Tibial nerve (tissue), 4 donors: ENCODE measurements around the gene SRGAP2C. TPM values are rescaled to one million over a fixed set of nuclear protein-coding genes. Genes with fewer than 3 reads are reported as not detected.
"Not testable (repeated sequence)": the region's sequence is repeated elsewhere in the genome, so short reads cannot be mapped to it uniquely, and the experiment has no call there.

Source experiments
- DNase-seq, 2 donors: peaks; one replicate each; pipeline ENCODE4 v3.0.0-alpha.2; 2019; ENCODE audit warnings: low spot score in 2 of 2
- H3K27ac ChIP-seq, 4 donors: fragments of 200-600 bp; sonication (generic) in 3 of 4; one replicate each; pipeline ENCODE4 v1.5.1; 2017 to 2019; ENCODE audit warnings: mild to moderate bottlenecking in 1 of 4
- H3K27me3 ChIP-seq, 2 donors: fragments of 200-600 bp; sonication (generic) in 1 of 2; one replicate each; pipeline versions ENCODE4 v1.5.1 to v1.6.0; 2017 to 2019
- H3K36me3 ChIP-seq, 3 donors: fragments of 200-600 bp; sonication (generic); one replicate each; pipeline ENCODE4 v1.5.1; 2018 to 2019
- H3K4me1 ChIP-seq, 4 donors: fragments of 200-600 bp; sonication (generic) in 3 of 4; one replicate each; pipeline ENCODE4 v1.5.1; 2017 to 2019
- H3K4me3 ChIP-seq, 4 donors: fragments of 200-600 bp; sonication (generic) in 3 of 4; one replicate each; pipeline ENCODE4 v1.5.1; 2017 to 2019; ENCODE audit warnings: mild to moderate bottlenecking in 1 of 4, moderate library complexity in 1 of 4
- H3K9me3 ChIP-seq, 4 donors: fragments of 200-600 bp; sonication (generic) in 3 of 4; one replicate each; pipeline ENCODE4 v1.5.1; 2017 to 2019
- EP300 ChIP-seq, 2 donors: sonication (generic); formaldehyde crosslinking; IDR thresholded peaks; one replicate each; pipeline ENCODE4 v1.6.1; 2017; ENCODE audit warnings: antibody characterized with exemption in 2 of 2, mild to moderate bottlenecking in 1 of 2
- POLR2A ChIP-seq, 2 donors: fragments of 450-650 bp; IDR thresholded peaks; one replicate each; pipeline ENCODE4 v1.6.1; 2017; ENCODE audit warnings: antibody characterized with exemption in 2 of 2, mild to moderate bottlenecking in 2 of 2, moderate library complexity in 2 of 2
- WGBS, 2 donors: methylation state at CpG; one replicate each; pipeline ENCODE4 v1.1.5; 2018; 5-methylcytosine and 5-hydroxymethylcytosine counted together
- total RNA-seq, 4 donors: library from RNA; depleted of rRNA; stranded (reverse); fragments of >200 nt; gene quantifications; one replicate each; pipeline ENCODE4 v1.1.0, GENCODE V29; 2016
- TF ChIP-seq, protein P1 (sequence below), 5 experiments: fragments of 200-600 bp in 3 of 5; fragments of 450-650 bp in 2 of 5; sonication (generic) in 3 of 5; IDR thresholded peaks; one replicate each; pipeline ENCODE4 v1.5.1; 2016 to 2019; ENCODE audit warnings: antibody characterized with exemption in 5 of 5, mild to moderate bottlenecking in 3 of 5, moderate library complexity in 2 of 5

The SRGAP2C gene
- total RNA-seq, 4 donors from 2014 or later = 42.0 to 70.4 (median 50.8) TPM

DNA sequence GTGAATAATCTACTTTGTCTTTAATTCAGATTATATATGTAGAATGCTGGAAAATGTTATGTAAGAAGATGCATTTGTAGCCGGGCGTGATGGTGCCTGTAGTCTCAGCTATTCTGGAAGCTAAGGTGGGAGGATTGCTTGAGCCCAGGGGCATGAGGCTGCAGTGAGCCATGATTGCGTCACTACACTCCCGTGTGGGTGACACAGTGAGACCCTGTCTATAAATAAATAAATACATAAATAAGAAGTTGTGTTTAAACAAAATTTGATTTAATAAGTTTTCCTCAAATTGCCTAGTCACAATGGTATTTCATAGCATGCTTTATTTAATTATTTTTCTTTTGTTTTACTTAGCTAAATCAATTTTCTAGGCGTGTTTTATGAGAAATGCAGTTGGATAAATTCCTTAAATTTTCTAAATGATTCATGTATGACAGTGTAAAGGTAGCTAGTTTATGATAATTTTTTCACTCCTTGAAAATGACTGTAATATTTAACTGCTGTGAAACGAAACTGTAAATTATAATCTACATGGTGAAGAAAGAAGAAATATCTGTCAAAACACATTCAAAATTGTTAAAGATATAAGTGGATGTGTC is 232.6 kb downstream of the SRGAP2C start:
- TF ChIP-seq, protein P1, sequence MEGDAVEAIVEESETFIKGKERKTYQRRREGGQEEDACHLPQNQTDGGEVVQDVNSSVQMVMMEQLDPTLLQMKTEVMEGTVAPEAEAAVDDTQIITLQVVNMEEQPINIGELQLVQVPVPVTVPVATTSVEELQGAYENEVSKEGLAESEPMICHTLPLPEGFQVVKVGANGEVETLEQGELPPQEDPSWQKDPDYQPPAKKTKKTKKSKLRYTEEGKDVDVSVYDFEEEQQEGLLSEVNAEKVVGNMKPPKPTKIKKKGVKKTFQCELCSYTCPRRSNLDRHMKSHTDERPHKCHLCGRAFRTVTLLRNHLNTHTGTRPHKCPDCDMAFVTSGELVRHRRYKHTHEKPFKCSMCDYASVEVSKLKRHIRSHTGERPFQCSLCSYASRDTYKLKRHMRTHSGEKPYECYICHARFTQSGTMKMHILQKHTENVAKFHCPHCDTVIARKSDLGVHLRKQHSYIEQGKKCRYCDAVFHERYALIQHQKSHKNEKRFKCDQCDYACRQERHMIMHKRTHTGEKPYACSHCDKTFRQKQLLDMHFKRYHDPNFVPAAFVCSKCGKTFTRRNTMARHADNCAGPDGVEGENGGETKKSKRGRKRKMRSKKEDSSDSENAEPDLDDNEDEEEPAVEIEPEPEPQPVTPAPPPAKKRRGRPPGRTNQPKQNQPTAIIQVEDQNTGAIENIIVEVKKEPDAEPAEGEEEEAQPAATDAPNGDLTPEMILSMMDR (IDR thresholded peaks at IDR 0.05) = no peak
- TF ChIP-seq POLR2A (IDR thresholded peaks at IDR 0.05) = no peak
- no peak for TF ChIP-seq EP300 (IDR thresholded peaks at IDR 0.05)

DNA sequence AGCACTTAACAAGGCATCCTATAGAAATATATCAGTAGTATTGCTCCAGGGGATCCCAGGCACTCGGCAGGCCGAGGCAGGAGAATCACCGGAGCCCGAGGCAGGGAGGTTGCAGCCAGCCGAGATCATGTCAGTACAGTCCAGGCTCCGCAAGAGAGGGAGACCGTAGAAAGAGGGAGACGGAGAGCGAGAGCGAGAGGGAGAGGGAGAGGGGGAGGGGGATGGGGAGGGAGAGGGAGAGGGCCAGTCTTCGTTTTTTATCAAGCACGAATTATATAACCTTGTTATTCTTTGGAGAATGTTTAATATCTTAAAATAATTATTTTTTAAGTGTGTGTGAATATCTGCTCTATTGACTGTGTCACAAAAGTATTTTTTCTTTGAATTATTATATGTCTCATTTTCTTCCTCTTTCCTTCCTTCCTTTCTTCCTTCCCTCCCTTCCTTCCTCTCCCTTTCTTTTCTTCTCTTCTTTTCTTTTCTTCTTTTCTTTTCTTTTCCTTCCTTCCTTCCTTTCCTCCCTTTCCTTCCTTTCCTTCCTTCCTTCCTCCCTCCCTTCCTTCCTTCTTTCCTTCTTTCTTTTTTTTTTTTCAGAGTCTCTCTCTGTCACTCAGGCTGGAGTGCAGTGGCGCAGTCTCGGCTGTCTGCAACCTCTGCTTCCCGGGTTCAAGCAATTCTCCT is 233.7 kb downstream of the SRGAP2C start:
- Histone ChIP-seq H3K27me3 (no peaks in the 10 kb centered on the region), H3K4me1 (no peaks in the 10 kb centered on the region), H3K4me3 (no peak overlapping the region), H3K9me3 (no peaks in the 10 kb centered on the region), H3K27ac (no peak overlapping the region), H3K36me3 (no peaks in the 10 kb centered on the region)
- DNase-seq = no peak
- WGBS, 2 donors = 68 to 71% methylated on average over 15 of the region's 15 CpGs
- TF ChIP-seq EP300 (IDR thresholded peaks at IDR 0.05) (no peak), POLR2A (IDR thresholded peaks at IDR 0.05) (no peak)
- TF ChIP-seq, protein P1 (IDR thresholded peaks at IDR 0.05) = no peak

More for the DNA sequence above, 232.6 kb downstream of the SRGAP2C start:
- H3K4me3 ChIP-seq = no peak overlapping the region
- DNase-seq = no peak
- no peaks in the 10 kb centered on the region for H3K4me1 ChIP-seq
- no peaks in the 10 kb centered on the region for H3K27me3 ChIP-seq
- WGBS, 2 donors = 65 to 75% methylated on average over 6 of the region's 6 CpGs
- H3K36me3 ChIP-seq = no peaks in the 10 kb centered on the region
- H3K9me3 ChIP-seq = no peaks in the 10 kb centered on the region
- H3K27ac ChIP-seq = no peak overlapping the region

DNA sequence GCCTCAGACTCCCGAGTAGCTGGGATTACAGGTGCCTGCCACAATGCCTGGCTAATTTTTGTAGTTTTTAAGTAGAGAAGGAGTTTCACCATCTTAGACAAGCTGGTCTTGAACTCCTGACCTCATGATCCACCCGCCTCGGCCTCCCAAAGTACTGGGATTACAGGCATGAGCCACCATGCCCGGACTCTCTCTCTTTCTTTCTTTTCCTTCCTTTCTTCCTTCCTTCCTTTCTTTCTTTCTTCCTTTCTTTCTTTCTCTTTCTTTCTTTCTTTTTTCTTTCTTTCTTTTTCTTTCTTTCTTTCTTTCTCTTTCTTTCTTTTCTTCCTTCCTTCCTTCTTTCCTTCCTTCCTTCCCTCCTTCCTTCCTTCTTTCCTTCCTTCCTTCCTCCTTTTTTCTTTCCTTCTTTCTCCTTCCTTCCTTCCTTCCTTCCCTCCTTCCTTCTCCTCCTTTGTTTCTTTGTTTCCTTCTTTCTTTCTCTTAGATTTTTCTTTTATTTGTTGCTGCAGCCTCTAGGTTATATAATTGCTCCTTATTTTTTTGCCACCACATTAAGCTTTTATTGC is 234.4 kb downstream of the SRGAP2C start:
- not testable (repeated sequence) for DNase-seq, H3K36me3 ChIP-seq, H3K9me3 ChIP-seq, H3K27ac ChIP-seq, H3K4me1 ChIP-seq, H3K27me3 ChIP-seq, H3K4me3 ChIP-seq
- 88 to 93% methylated on average over 4 of the region's 4 CpGs for WGBS, 2 donors

DNA sequence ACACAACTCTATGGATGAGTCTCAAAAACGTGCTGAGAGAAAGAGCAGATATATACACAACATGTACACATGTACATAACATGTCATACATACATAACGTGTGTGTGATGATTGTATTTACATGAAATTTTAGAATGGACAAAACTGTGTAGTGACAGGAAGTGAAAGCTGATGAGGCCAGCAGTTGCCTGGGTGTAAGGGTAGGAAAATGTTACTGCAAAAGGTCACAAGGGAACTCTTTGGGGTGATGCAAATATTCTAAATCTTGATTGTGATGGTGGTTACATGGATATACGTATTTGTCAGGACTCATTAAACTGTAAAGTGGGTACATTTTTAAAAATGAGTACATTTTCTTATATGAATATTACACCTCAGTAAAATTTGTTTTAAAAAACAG is 236.7 kb downstream of the SRGAP2C start:
- H3K4me3 ChIP-seq, H3K36me3 ChIP-seq, H3K4me1 ChIP-seq, H3K27me3 ChIP-seq, H3K9me3 ChIP-seq, H3K27ac ChIP-seq, DNase-seq: not testable (repeated sequence)
- TF ChIP-seq EP300 (IDR thresholded peaks at IDR 0.05) = peak in 1 of 2 donors; percentile 50
- WGBS, 2 donors = 64 to 74% methylated on average over 3 of the region's 3 CpGs

DNA sequence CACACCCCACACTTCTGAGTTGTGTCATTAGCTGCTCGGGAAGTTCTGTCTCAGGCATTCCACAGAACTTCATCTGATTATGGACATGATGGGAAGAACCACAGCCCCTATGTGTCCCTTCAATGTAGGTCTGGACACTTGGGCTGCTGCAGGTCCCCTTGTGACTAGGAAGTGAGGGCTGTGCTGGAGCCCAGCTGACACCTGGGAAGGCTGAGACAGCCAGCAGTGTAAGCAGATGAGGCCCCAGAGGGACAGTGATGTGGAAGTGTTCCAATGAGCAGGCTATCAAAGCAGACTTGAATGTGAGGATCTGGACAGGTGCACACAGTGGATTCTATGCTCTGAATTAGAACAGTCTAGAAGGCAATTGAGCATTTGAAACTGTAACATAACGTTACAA is 239.2 kb downstream of the SRGAP2C start:
- not testable (repeated sequence) for H3K36me3 ChIP-seq, H3K27ac ChIP-seq, H3K27me3 ChIP-seq, H3K9me3 ChIP-seq, H3K4me1 ChIP-seq, H3K4me3 ChIP-seq, DNase-seq
- WGBS, 2 donors = 49 to 51% methylated on average over 2 of the region's 2 CpGs

DNA sequence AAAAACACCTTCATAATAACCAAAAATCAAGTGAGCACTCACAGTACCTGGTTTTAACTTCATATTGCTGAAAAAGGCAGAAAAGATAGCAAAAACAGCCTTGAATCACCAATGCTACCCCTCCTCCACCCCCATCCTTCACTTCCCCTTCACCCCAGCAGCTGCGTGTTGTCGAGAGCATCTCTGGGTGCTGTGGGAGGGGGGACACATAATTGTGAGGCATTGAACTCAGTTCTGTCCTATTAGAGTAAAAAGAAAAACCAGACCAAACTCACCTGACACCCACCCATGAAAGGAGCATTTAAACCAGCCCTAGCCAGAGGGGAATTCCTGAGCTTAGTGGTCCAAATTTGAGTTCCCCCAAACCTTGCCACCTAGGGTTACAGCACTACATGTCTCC is 248.7 kb downstream of the SRGAP2C start:
- not testable (repeated sequence) for H3K4me1 ChIP-seq, H3K27ac ChIP-seq, H3K9me3 ChIP-seq, DNase-seq, H3K4me3 ChIP-seq, H3K27me3 ChIP-seq, H3K36me3 ChIP-seq
- 88 to 97% methylated on average over 2 of the region's 2 CpGs for WGBS, 2 donors

DNA sequence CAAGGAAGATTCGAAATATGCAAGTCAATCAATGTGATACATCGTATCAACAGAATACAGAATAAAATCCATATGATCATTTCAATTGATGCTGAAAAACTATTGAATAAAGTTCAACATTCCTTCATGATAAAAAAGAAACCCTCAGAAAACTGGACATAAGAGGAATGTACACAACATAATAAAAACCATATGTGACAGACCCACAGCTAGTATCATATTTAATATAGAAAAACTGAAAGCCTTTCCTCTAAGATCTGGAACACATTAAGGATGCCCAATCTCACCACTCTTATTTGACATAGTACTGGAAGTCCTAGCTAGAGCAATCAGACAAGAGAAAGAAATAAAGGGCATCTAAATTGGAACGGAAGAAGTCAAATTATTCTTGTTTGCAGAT is 254.1 kb downstream of the SRGAP2C start:
- H3K36me3 ChIP-seq, H3K27me3 ChIP-seq, DNase-seq, H3K27ac ChIP-seq, H3K4me3 ChIP-seq, H3K4me1 ChIP-seq: not testable (repeated sequence)
- whole genome bisulfite sequencing, 2 donors = 91 to 95% methylated on average over 3 of the region's 3 CpGs
- peaks cover 0 to 13% (median 0%) of the 10 kb centered on the region in 4 donors for H3K9me3 ChIP-seq
